ENCODE results near the gene TPST2. TPM values are rescaled to one million over a fixed set of nuclear protein-coding genes. Genes with fewer than 3 reads are reported as not detected.

TPST2 gene
- total RNA-seq, 1 donor from 2014 or later = 28.5 TPM

DNA sequence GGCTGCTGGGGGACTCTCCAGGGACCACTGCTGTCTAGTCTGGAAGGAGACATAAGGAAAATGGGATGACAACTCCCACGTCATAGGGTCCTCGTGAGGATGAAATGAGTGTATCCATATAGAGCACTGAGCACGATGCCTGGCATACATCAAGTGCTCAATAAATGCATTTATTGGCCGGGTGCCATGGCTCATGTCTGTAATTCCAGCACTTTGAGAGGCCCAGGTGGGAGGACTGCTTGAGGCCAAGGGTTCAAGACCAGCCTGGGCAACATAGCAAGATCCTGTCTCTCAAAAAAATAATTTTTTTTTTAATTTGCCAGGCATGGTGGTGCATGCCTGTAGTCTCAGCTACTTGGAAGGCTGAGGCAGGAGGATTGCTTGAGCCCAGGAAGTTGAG lies 12.2 kb upstream of the TPST2 start:
- no peaks in the 10 kb centered on the region for H3K36me3 ChIP-seq
- no peak overlapping the region for H3K4me3 ChIP-seq
- intact Hi-C loops (cut with micrococcal nuclease) = no loop called here
- H3K27ac ChIP-seq (replicated peaks) = no peak overlapping the region
- DNase-seq = no peak
- no peaks in the 10 kb centered on the region for H3K4me1 ChIP-seq
- no peaks in the 10 kb centered on the region for H3K27me3 ChIP-seq (ENCODE audit: low read depth)
- TF ChIP-seq, protein P1, sequence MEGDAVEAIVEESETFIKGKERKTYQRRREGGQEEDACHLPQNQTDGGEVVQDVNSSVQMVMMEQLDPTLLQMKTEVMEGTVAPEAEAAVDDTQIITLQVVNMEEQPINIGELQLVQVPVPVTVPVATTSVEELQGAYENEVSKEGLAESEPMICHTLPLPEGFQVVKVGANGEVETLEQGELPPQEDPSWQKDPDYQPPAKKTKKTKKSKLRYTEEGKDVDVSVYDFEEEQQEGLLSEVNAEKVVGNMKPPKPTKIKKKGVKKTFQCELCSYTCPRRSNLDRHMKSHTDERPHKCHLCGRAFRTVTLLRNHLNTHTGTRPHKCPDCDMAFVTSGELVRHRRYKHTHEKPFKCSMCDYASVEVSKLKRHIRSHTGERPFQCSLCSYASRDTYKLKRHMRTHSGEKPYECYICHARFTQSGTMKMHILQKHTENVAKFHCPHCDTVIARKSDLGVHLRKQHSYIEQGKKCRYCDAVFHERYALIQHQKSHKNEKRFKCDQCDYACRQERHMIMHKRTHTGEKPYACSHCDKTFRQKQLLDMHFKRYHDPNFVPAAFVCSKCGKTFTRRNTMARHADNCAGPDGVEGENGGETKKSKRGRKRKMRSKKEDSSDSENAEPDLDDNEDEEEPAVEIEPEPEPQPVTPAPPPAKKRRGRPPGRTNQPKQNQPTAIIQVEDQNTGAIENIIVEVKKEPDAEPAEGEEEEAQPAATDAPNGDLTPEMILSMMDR (IDR thresholded peaks at IDR 0.05; ENCODE audit: borderline replicate concordance) = no peak
- H3K9me3 ChIP-seq (replicated peaks) = no peaks in the 10 kb centered on the region

DNA sequence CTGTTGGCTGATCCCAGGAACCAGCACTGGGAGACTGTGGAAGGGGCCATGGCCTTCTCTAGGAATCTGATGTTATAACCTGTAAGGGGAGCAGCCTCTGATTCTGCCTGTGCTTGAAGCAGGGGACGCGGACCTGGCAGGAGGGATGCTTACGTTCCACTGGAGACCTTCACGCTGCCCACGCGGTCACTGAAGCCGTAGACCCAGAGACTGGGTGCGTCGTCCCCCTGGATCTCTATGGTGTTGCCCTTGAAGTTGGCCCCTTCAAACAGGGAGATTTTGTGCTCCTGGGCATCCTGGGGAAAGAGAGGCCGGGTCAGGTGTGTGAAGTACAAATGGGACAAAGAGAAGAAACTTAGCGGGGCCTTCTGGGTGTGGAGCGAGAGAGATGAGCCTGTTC lies 11.8 kb upstream of the TPST2 start:
- Histone ChIP-seq H3K27me3 (ENCODE audit: low read depth) (no peaks in the 10 kb centered on the region), H3K36me3 (no peaks in the 10 kb centered on the region), H3K4me1 (no peaks in the 10 kb centered on the region), H3K9me3 (replicated peaks) (no peaks in the 10 kb centered on the region), H3K4me3 (no peak overlapping the region), H3K27ac (replicated peaks) (no peak overlapping the region)
- intact Hi-C loops (cut with micrococcal nuclease) = no loop called here
- no peak for DNase-seq
- TF ChIP-seq, protein P1 (IDR thresholded peaks at IDR 0.05; ENCODE audit: borderline replicate concordance) = no peak

DNA sequence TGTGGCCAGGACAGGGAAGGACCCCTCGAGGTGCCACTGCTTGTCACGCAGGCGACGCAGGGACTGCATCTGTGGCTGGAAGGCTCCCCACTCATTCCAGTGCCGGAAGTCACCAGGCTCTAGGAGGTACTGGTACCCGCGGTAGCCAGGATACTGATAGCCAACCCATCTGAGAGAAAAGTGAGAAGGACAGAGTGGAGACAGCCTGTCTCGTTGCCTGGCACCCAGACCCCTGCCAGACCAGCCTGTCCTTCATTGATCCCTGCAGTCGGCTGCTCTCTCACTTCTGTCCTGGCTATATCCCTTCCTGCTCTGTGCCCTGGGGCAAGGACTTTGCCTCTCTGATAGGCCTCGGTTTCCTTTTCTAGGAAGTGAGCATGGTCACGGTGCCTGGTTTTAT lies 9.6 kb upstream of the TPST2 start:
- TF ChIP-seq, protein P1 (IDR thresholded peaks at IDR 0.05; ENCODE audit: borderline replicate concordance) = no peak
- DNase-seq = no peak
- Histone ChIP-seq H3K36me3 (no peaks in the 10 kb centered on the region), H3K27ac (replicated peaks) (no peak overlapping the region), H3K9me3 (replicated peaks) (no peaks in the 10 kb centered on the region), H3K4me3 (no peak overlapping the region), H3K27me3 (ENCODE audit: low read depth) (peaks cover 8% of the 10 kb centered on the region), H3K4me1 (no peaks in the 10 kb centered on the region)
- intact Hi-C loops (cut with micrococcal nuclease) = no loop called here

DNA sequence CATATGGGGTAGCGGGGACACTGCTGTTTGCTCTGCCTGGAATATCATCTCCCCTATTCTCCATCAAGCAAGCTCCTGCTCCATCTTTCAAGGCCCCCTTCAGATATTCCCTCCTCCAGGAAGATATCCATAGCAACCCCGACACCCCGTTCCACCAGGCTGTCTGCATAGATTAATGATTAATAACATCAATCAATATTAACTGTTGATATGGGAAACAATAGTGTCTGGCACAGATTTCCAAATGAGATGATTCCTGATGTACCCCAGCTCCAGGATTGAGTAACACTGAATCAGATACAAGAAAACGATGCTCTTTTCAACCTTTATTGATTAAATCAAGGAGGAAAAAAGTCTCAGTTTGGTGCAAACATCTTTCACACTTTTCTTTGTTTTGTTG lies 7.5 kb upstream of the TPST2 start:
- Histone ChIP-seq H3K36me3 (no peaks in the 10 kb centered on the region), H3K27ac (replicated peaks) (no peak overlapping the region), H3K27me3 (ENCODE audit: low read depth) (peaks cover 8% of the 10 kb centered on the region), H3K4me3 (no peak overlapping the region), H3K9me3 (replicated peaks) (no peaks in the 10 kb centered on the region), H3K4me1 (no peaks in the 10 kb centered on the region)
- intact Hi-C loops (cut with micrococcal nuclease) = no loop called here
- TF ChIP-seq, protein P1 (IDR thresholded peaks at IDR 0.05; ENCODE audit: borderline replicate concordance) = no peak
- DNase-seq = no peak

DNA sequence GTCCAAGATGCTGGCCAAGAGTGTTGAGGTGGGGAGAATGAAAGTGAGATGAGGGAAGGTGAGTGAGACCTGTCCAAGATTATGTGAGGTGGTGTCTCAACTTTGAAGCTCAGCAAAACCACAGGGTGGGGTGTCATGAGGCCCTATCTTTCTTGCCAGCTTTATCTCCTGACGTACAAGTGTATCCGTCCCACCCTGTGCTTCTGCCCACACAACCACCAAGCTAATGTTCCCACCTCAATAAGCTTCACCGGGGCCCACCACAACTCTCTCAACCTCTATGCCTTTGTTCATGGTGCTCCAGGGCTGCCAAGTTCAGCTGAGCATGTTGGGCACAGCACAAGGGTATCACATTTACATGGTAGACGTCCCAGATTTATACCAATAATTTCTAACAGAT lies 7.1 kb upstream of the TPST2 start:
- H3K36me3 ChIP-seq = no peaks in the 10 kb centered on the region
- H3K27ac ChIP-seq (replicated peaks) = no peak overlapping the region
- no peaks in the 10 kb centered on the region for H3K9me3 ChIP-seq (replicated peaks)
- peaks cover 8% of the 10 kb centered on the region for H3K27me3 ChIP-seq (ENCODE audit: low read depth)
- no peak for DNase-seq
- H3K4me3 ChIP-seq = no peak overlapping the region
- H3K4me1 ChIP-seq = peaks cover 3% of the 10 kb centered on the region
- intact Hi-C loops (cut with micrococcal nuclease) = no loop called here
- TF ChIP-seq, protein P1 (IDR thresholded peaks at IDR 0.05; ENCODE audit: borderline replicate concordance) = no peak

DNA sequence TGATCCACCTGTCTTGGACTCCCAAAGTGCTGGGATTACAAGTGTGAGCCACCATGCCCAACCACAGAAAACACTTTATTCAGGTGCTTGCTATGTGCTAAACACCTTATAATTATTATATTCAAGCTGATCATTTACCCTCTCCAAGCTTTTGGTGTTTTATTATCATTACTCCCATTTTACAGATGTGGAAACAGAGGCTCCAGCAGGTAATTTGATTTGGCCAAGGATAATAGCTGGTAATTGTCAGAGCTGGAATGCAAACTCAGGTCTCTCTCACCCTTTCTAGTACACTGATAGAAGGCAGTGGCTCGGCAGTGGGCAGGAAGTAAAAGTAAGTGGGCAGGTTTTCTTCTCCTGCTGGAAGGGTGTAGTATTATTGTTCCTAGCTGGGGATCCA lies 3.8 kb upstream of the TPST2 start:
- Histone ChIP-seq H3K36me3 (no peaks in the 10 kb centered on the region), H3K27ac (replicated peaks) (no peak overlapping the region), H3K4me1 (peaks cover 24% of the 10 kb centered on the region), H3K27me3 (ENCODE audit: low read depth) (peaks cover 8% of the 10 kb centered on the region), H3K4me3 (no peak overlapping the region), H3K9me3 (replicated peaks) (no peaks in the 10 kb centered on the region)
- intact Hi-C loops (cut with micrococcal nuclease) = no loop called here
- TF ChIP-seq, protein P1 (IDR thresholded peaks at IDR 0.05; ENCODE audit: borderline replicate concordance) = no peak
- DNase-seq = no peak

All from left ventricle myocardium inferior (tissue), 1 donor.